H9 (cell line): ENCODE results near the gene KDM5B. TPM values are rescaled to one million over a fixed set of nuclear protein-coding genes. Genes with fewer than 3 reads are reported as not detected.

Source experiments
- DNase-seq: peaks from one replicate; pipeline ENCODE4 v3.0.0-alpha.2; 2017
- H2AFZ ChIP-seq: one replicate; pipeline ENCODE4 v1.6.1; 2013; ENCODE audit warnings: mild to moderate bottlenecking, low read length, control low read depth, moderate library complexity
- H2AK5ac ChIP-seq: 2 replicates; pipeline ENCODE4 v1.6.1; 2013; ENCODE audit warnings: low read length, control low read depth, mixed read lengths; ENCODE audit not compliant: insufficient read length
- H2BK120ac ChIP-seq: one replicate; pipeline ENCODE4 v1.6.1; 2013; ENCODE audit warnings: low read depth, mild to moderate bottlenecking, low read length, control low read depth, inconsistent platforms; ENCODE audit not compliant: poor library complexity, severe bottlenecking
- H2BK12ac ChIP-seq: 2 replicates; pipeline ENCODE4 v1.6.1; 2013; ENCODE audit warnings: low read length, control low read depth, mixed read lengths, low read depth; ENCODE audit not compliant: insufficient read length
- H2BK15ac ChIP-seq: 2 replicates; pipeline ENCODE4 v1.6.1; 2013; ENCODE audit warnings: low read depth, low read length, control low read depth
- H2BK20ac ChIP-seq: one replicate; pipeline ENCODE4 v1.6.1; 2013; ENCODE audit warnings: low read depth, mild to moderate bottlenecking, low read length, control low read depth, inconsistent platforms; ENCODE audit not compliant: poor library complexity, severe bottlenecking
- H2BK5ac ChIP-seq: 2 replicates; pipeline ENCODE4 v1.6.1; 2013; ENCODE audit warnings: low read length, control low read depth, mixed read lengths; ENCODE audit not compliant: insufficient read length
- H3K14ac ChIP-seq: 2 replicates; pipeline ENCODE4 v1.6.1; 2013; ENCODE audit warnings: low read length, control low read depth; ENCODE audit not compliant: insufficient read depth
- H3K18ac ChIP-seq: 2 replicates; pipeline ENCODE4 v1.6.1; 2013; ENCODE audit warnings: low read depth, mild to moderate bottlenecking, mixed read lengths, low read length, control low read depth; ENCODE audit not compliant: insufficient read length
- H3K23ac ChIP-seq: 2 replicates; pipeline ENCODE4 v1.6.1; 2013; ENCODE audit warnings: low read length, control low read depth, mixed read lengths, low read depth; ENCODE audit not compliant: insufficient read length
- H3K23me2 ChIP-seq: 2 replicates; pipeline ENCODE4 v1.6.1; 2013; ENCODE audit warnings: low read depth, mild to moderate bottlenecking, mixed read lengths, low read length, control low read depth; ENCODE audit not compliant: insufficient read length, poor library complexity, severe bottlenecking
- H3K27ac ChIP-seq: 2 replicates; pipeline ENCODE4 v1.5.1; 2013; ENCODE audit warnings: low read length, control low read depth, mixed read lengths, low read depth; ENCODE audit not compliant: insufficient read length
- H3K27me3 ChIP-seq: 2 replicates; pipeline ENCODE4 v1.6.1; 2013; ENCODE audit warnings: low read length, control low read depth, inconsistent platforms; ENCODE audit not compliant: insufficient read depth
- H3K4ac ChIP-seq: 2 replicates; pipeline ENCODE4 v1.6.1; 2013; ENCODE audit warnings: low read depth, mild to moderate bottlenecking, control low read depth, inconsistent platforms, low read length, moderate library complexity
- H3K4me1 ChIP-seq: 2 replicates; pipeline ENCODE4 v1.6.1; 2013; ENCODE audit warnings: low read length, control low read depth, inconsistent platforms; ENCODE audit not compliant: insufficient read depth
- H3K4me2 ChIP-seq: 2 replicates; pipeline ENCODE4 v1.6.1; 2013; ENCODE audit warnings: low read length, control low read depth, mixed read lengths; ENCODE audit not compliant: insufficient read length, insufficient read depth
- H3K56ac ChIP-seq: 2 replicates; pipeline ENCODE4 v1.6.1; 2013; ENCODE audit warnings: low read depth, mild to moderate bottlenecking, mixed read lengths, low read length, control low read depth; ENCODE audit not compliant: insufficient read length
- H3K79me1 ChIP-seq: 2 replicates; pipeline ENCODE4 v1.6.1; 2013; ENCODE audit warnings: low read depth, mild to moderate bottlenecking, moderate library complexity, low read length, control low read depth, inconsistent platforms; ENCODE audit not compliant: insufficient read depth, poor library complexity, severe bottlenecking
- H3K79me2 ChIP-seq: 2 replicates; pipeline ENCODE4 v1.6.1; 2013; ENCODE audit warnings: low read length, control low read depth, inconsistent platforms; ENCODE audit not compliant: insufficient read depth
- H3K9ac ChIP-seq: 2 replicates; pipeline ENCODE4 v1.6.1; 2013; ENCODE audit warnings: low read length, control low read depth, mixed read lengths; ENCODE audit not compliant: insufficient read length; ENCODE audit errors: extremely low read depth
- H3K9me3 ChIP-seq: one replicate; pipeline ENCODE4 v1.6.1; 2013; ENCODE audit warnings: low read depth, low read length, inconsistent platforms; ENCODE audit not compliant: control insufficient read depth
- H3T11ph ChIP-seq: one replicate; pipeline ENCODE4 v1.6.1; 2013; ENCODE audit warnings: mild to moderate bottlenecking, low read length, control low read depth, inconsistent platforms
- H4K20me1 ChIP-seq: one replicate; pipeline ENCODE4 v1.6.1; 2013; ENCODE audit not compliant: control insufficient read depth, insufficient read length, insufficient read depth
- H4K5ac ChIP-seq: 2 replicates; pipeline ENCODE4 v1.6.1; 2013; ENCODE audit warnings: low read depth, mild to moderate bottlenecking, mixed read lengths, low read length, control low read depth; ENCODE audit not compliant: insufficient read length
- H4K8ac ChIP-seq: replicated peaks from 2 replicates; pipeline ENCODE4 v1.6.1; 2013; ENCODE audit warnings: low read length, control low read depth, mixed read lengths, low read depth; ENCODE audit not compliant: insufficient read length
- H4K91ac ChIP-seq: 2 replicates; pipeline ENCODE4 v1.6.1; 2013; ENCODE audit warnings: low read depth, mild to moderate bottlenecking, moderate library complexity, mixed read lengths, low read length, control low read depth; ENCODE audit not compliant: insufficient read length
- H3K27ac Mint-ChIP-seq, 3 experiments: 2 replicates in 2 of 3; 3 replicates in 1 of 3; pipeline ENCODE4 v1.8.0; 2020 to 2021; ENCODE audit warnings: mixed read lengths in 3 of 3, mild to moderate bottlenecking in 1 of 3, moderate library complexity in 1 of 3
- H3K27me3 Mint-ChIP-seq: 2 replicates; pipeline ENCODE4 v1.8.0; 2021; ENCODE audit warnings: low read depth, mild to moderate bottlenecking, moderate library complexity, mixed read lengths
- H3K36me3 Mint-ChIP-seq, 3 experiments: 2 replicates in 2 of 3; 3 replicates in 1 of 3; pipeline ENCODE4 v1.8.0; 2020 to 2021; ENCODE audit warnings: low read depth in 3 of 3, mixed read lengths in 3 of 3; ENCODE audit not compliant: insufficient read depth in 1 of 3
- H3K4me1 Mint-ChIP-seq, 2 experiments: 2 replicates each; pipeline ENCODE4 v1.8.0; 2020; ENCODE audit warnings: mixed read lengths in 2 of 2
- H3K4me3 Mint-ChIP-seq, 2 experiments: 2 replicates in 1 of 2; 3 replicates in 1 of 2; pipeline ENCODE4 v1.8.0; 2020 to 2021; ENCODE audit warnings: mild to moderate bottlenecking in 2 of 2, mixed read lengths in 2 of 2, moderate library complexity in 1 of 2
- H3K9me3 Mint-ChIP-seq, 2 experiments: 2 replicates in 1 of 2; 3 replicates in 1 of 2; pipeline ENCODE4 v1.8.0; 2020; ENCODE audit warnings: mild to moderate bottlenecking in 2 of 2, mixed read lengths in 2 of 2, moderate library complexity in 1 of 2
- WGBS: extraction: QIAGEN DNeasy Blood & Tissue Kit; methylation state at CpG from one replicate; pipeline ENCODE4 v1.1.7; 2013; ENCODE audit warnings: missing lambda C conversion rate, low lambda C conversion rate, mixed read lengths; ENCODE audit not compliant: insufficient read length; ENCODE audit errors: extremely low coverage; 5-methylcytosine and 5-hydroxymethylcytosine counted together
- total RNA-seq: library from RNA; stranded (reverse); gene quantifications from 2 replicates; pipeline ENCODE4 v1.2.1, GENCODE V29; 2021
- TF ChIP-seq, protein P1 (sequence below): fragments of 200-600 bp; sonication (generic); conservative IDR thresholded peaks from 3 replicates; pipeline ENCODE4 v1.8.0; 2021; ENCODE audit warnings: antibody characterized with exemption, mild to moderate bottlenecking

KDM5B gene
- total RNA-seq, 1 experiment from 2014 or later: 210 TPM

GRCh38 chr1:202762019-202762418 is 46.2 kb downstream of the KDM5B start:
- peak overlapping the region in 2 of 3 experiments; percentile 83 to 91; a peak in 5 of 7 replicates for H3K27ac Mint-ChIP-seq
- DNase-seq: no peak
- Histone ChIP-seq H3K14ac (no peak overlapping the region), H4K20me1 (no peaks in the 10 kb centered on the region), H2AK5ac (no peak overlapping the region), H3K9me3 (no peaks in the 10 kb centered on the region), H3T11ph (no peak overlapping the region), H3K18ac (no peak overlapping the region), H3K79me1 (peaks cover 3% of the 10 kb centered on the region), H3K4ac (no peak overlapping the region), H2BK15ac (no peak overlapping the region), H4K8ac (no peak overlapping the region), H3K9ac (no peak overlapping the region), H4K5ac (no peak overlapping the region), H3K27me3 (no peaks in the 10 kb centered on the region), H2AFZ (no peak overlapping the region), H3K4me1 (no peaks in the 10 kb centered on the region), H4K91ac (no peak overlapping the region), H3K27ac (no peak overlapping the region), H2BK20ac (no peak overlapping the region), H3K56ac (no peak overlapping the region), H3K4me2 (no peak overlapping the region), H2BK5ac (no peak overlapping the region), H2BK12ac (no peak overlapping the region), H3K23me2 (no peaks in the 10 kb centered on the region), H2BK120ac (no peak overlapping the region), H3K23ac (no peak overlapping the region), H3K79me2 (no peaks in the 10 kb centered on the region)
- H3K36me3 Mint-ChIP-seq: peaks cover 38 to 91% (median 87%) of the 10 kb centered on the region in 3 experiments; a peak in 6 of 7 replicates
- no peaks in the 10 kb centered on the region for H3K27me3 Mint-ChIP-seq
- H3K4me1 Mint-ChIP-seq: no peaks in the 10 kb centered on the region
- TF ChIP-seq, protein P1, sequence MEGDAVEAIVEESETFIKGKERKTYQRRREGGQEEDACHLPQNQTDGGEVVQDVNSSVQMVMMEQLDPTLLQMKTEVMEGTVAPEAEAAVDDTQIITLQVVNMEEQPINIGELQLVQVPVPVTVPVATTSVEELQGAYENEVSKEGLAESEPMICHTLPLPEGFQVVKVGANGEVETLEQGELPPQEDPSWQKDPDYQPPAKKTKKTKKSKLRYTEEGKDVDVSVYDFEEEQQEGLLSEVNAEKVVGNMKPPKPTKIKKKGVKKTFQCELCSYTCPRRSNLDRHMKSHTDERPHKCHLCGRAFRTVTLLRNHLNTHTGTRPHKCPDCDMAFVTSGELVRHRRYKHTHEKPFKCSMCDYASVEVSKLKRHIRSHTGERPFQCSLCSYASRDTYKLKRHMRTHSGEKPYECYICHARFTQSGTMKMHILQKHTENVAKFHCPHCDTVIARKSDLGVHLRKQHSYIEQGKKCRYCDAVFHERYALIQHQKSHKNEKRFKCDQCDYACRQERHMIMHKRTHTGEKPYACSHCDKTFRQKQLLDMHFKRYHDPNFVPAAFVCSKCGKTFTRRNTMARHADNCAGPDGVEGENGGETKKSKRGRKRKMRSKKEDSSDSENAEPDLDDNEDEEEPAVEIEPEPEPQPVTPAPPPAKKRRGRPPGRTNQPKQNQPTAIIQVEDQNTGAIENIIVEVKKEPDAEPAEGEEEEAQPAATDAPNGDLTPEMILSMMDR: no peak
- H3K4me3 Mint-ChIP-seq: no peak overlapping the region
- no peaks in the 10 kb centered on the region for H3K9me3 Mint-ChIP-seq
- no CpG with 5 or more reads among the region's 2 CpGs for WGBS
